Measurements from ENCODE around the gene NDNF.

NDNF gene

DNA sequence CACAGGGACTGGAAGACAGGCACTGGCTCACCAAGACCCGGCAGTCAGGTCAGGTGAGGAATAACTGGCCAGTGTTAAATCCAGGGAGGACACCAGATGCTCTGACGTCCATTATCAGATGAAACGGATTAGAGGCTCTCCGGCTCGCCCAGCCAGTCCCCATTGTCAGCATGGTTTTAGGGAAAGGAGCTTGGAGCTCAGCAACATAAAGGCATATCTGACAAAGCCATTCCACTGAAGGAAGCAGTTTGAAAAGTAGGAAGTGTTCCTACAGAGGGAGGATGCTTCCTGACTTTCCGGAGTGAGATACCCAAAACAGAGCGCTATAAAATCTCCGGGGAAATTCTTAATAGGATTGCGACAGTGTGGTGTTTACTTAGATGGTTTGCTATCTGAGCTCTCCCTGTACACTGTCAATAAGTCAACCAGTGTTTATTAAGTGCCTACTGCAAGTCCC lies 14.8 kb downstream of the NDNF start:
- TF ChIP-seq CTCF (IDR thresholded peaks at IDR 0.05), result no peak
- H3K79me2 ChIP-seq, result no peaks in the 10 kb centered on the region
- H3K27me3 ChIP-seq (ENCODE audit: control insufficient read depth, insufficient read depth, low read length), result no peaks in the 10 kb centered on the region
- H3K27ac ChIP-seq, result no peak overlapping the region
- no peak overlapping the region for H3K4me2 ChIP-seq (ENCODE audit: low read length)
- no peaks in the 10 kb centered on the region for H3K36me3 ChIP-seq (ENCODE audit: control insufficient read depth, insufficient read depth, low read length)
- no peak overlapping the region for H2AFZ ChIP-seq
- no peak overlapping the region for H3K9ac ChIP-seq
- H3K4me3 ChIP-seq (ENCODE audit: low read depth, low read length), result no peak overlapping the region
- no peaks in the 10 kb centered on the region for H3K4me1 ChIP-seq
- no peaks in the 10 kb centered on the region for H3K9me3 ChIP-seq (ENCODE audit: control insufficient read depth, low read length)

DNA sequence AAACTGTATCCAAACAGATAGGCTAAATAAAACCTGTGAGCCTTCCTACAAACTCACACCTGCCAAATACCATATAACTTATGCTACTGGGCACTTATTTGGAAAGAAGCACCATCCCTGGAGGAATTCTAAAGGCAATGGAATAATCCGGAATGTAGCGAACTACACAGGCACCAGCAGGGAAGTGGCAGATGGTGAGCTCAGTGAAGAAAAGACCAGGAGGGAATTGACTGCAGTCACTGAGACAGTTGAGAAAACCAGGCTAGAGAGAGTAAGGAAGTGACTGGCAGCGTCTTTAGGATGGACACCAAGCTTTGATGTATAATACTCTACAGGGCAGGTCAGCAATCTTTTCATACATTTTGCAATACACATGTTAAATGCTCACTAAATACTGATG lies 16.3 kb downstream of the NDNF start:
- Histone ChIP-seq H3K27me3 (ENCODE audit: control insufficient read depth, insufficient read depth, low read length) (no peaks in the 10 kb centered on the region), H3K4me2 (ENCODE audit: low read length) (no peak overlapping the region), H3K27ac (no peak overlapping the region), H3K79me2 (no peaks in the 10 kb centered on the region), H3K4me3 (ENCODE audit: low read depth, low read length) (no peak overlapping the region), H2AFZ (no peak overlapping the region), H3K9me3 (ENCODE audit: control insufficient read depth, low read length) (no peaks in the 10 kb centered on the region), H3K4me1 (no peaks in the 10 kb centered on the region), H3K36me3 (ENCODE audit: control insufficient read depth, insufficient read depth, low read length) (no peaks in the 10 kb centered on the region), H3K9ac (no peak overlapping the region)
- TF ChIP-seq CTCF (IDR thresholded peaks at IDR 0.05), result no peak

GRCh38 chr4:121054373-121054772 lies 18.0 kb downstream of the NDNF start:
- H3K27ac ChIP-seq, result no peak overlapping the region
- TF ChIP-seq CTCF (IDR thresholded peaks at IDR 0.05), result no peak

GRCh38 chr4:121053601-121054143 lies 18.7 kb downstream of the NDNF start:
- H3K36me3 ChIP-seq (ENCODE audit: control insufficient read depth, insufficient read depth, low read length), result no peaks in the 10 kb centered on the region
- H3K4me1 ChIP-seq, result no peaks in the 10 kb centered on the region
- H3K27me3 ChIP-seq (ENCODE audit: control insufficient read depth, insufficient read depth, low read length), result no peaks in the 10 kb centered on the region
- no peaks in the 10 kb centered on the region for H3K9me3 ChIP-seq (ENCODE audit: control insufficient read depth, low read length)
- H2AFZ ChIP-seq, result no peak overlapping the region
- no peak for TF ChIP-seq CTCF (IDR thresholded peaks at IDR 0.05)
- no peak overlapping the region for H3K27ac ChIP-seq
- no peak overlapping the region for H3K4me2 ChIP-seq (ENCODE audit: low read length)
- H3K4me3 ChIP-seq (ENCODE audit: low read depth, low read length), result no peak overlapping the region
- no peaks in the 10 kb centered on the region for H3K79me2 ChIP-seq
- H3K9ac ChIP-seq, result no peak overlapping the region

More at GRCh38 chr4:121054373-121054772, 18.0 kb downstream of the NDNF start:
- Histone ChIP-seq H3K9me3 (ENCODE audit: control insufficient read depth, low read length) (no peaks in the 10 kb centered on the region), H3K27me3 (ENCODE audit: control insufficient read depth, insufficient read depth, low read length) (no peaks in the 10 kb centered on the region), H3K9ac (no peak overlapping the region), H3K4me1 (no peaks in the 10 kb centered on the region), H3K79me2 (no peaks in the 10 kb centered on the region), H2AFZ (no peak overlapping the region), H3K36me3 (ENCODE audit: control insufficient read depth, insufficient read depth, low read length) (no peaks in the 10 kb centered on the region), H3K4me3 (ENCODE audit: low read depth, low read length) (no peak overlapping the region), H3K4me2 (ENCODE audit: low read length) (no peak overlapping the region)

GRCh38 chr4:121050300-121050699 lies 22.0 kb downstream of the NDNF start:
- Histone ChIP-seq H2AFZ (no peak overlapping the region), H3K27me3 (ENCODE audit: control insufficient read depth, insufficient read depth, low read length) (no peaks in the 10 kb centered on the region), H3K4me1 (no peaks in the 10 kb centered on the region), H3K9ac (no peak overlapping the region), H3K4me2 (ENCODE audit: low read length) (no peak overlapping the region), H3K36me3 (ENCODE audit: control insufficient read depth, insufficient read depth, low read length) (no peaks in the 10 kb centered on the region), H3K79me2 (no peaks in the 10 kb centered on the region), H3K4me3 (ENCODE audit: low read depth, low read length) (no peak overlapping the region), H3K9me3 (ENCODE audit: control insufficient read depth, low read length) (no peaks in the 10 kb centered on the region), H3K27ac (no peak overlapping the region)
- no peak for TF ChIP-seq CTCF (IDR thresholded peaks at IDR 0.05)

Data from parathyroid adenoma (tissue), 2 donors.